ENCODE data around the gene SNTB2.

DNA sequence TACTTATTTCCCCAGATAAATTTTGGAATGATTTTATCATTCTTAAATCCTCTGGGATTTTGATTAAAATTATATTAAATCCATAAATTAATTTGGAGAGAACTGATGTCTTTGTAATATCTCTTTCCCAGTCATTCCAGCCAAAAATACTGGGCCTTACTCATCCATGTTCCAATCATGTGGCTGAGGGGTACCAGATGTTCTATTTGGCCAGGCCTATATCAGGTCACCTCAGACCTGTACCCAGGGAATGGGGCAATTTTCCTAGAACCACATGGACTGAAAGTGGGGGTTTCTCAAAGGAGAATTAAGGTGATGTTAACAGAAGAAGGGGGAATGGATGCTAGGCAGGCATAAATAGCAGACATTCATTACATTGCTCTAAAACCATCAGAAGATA is 7.5 kb downstream of the SNTB2 start:
- TF ChIP-seq, protein P1, sequence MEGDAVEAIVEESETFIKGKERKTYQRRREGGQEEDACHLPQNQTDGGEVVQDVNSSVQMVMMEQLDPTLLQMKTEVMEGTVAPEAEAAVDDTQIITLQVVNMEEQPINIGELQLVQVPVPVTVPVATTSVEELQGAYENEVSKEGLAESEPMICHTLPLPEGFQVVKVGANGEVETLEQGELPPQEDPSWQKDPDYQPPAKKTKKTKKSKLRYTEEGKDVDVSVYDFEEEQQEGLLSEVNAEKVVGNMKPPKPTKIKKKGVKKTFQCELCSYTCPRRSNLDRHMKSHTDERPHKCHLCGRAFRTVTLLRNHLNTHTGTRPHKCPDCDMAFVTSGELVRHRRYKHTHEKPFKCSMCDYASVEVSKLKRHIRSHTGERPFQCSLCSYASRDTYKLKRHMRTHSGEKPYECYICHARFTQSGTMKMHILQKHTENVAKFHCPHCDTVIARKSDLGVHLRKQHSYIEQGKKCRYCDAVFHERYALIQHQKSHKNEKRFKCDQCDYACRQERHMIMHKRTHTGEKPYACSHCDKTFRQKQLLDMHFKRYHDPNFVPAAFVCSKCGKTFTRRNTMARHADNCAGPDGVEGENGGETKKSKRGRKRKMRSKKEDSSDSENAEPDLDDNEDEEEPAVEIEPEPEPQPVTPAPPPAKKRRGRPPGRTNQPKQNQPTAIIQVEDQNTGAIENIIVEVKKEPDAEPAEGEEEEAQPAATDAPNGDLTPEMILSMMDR (IDR thresholded peaks at IDR 0.05; ENCODE audit: extremely low read depth in 1 of 2, insufficient read depth in 1 of 2, low read depth in 1 of 2, low read length in 2 of 2), result no peak
- TF ChIP-seq POLR2A (IDR thresholded peaks at IDR 0.05; ENCODE audit: low read depth, low read length), result no peak

All from endothelial cell of umbilical vein (primary cell).